ENCODE results near the gene RAD54L2. TPM values are rescaled to one million over a fixed set of nuclear protein-coding genes. Genes with fewer than 3 reads are reported as not detected.

The RAD54L2 gene
- total and polyA plus RNA-seq, 2 of the 8 experiments (the other 6 are each of a cell fraction or from before 2014, with no cell fraction given), result 8.2 to 35.2 TPM

DNA sequence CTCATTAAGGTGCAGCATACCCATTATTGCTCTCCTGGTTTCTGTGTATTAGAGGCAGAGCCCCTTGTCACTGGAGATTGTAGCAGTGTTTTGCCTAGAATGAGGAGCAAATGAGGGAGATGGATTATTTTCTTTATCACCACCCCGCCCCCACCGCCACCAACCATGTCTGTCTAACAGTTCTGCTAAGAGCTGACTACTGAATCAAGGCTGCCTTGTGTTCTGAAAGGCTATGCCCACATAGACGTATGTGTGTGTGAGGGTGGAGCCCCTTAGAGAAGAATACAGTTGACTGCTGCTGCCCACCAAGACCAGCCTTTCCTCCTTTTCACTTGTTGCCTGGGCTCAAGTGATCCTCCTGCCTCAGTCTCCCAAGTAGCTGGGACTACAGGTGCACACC, 47.4 kb downstream of the RAD54L2 start:
- peaks cover 0 to 2% of the 10 kb centered on the region in 2 experiments for H4K20me1 ChIP-seq (replicated peaks in 1 of 2; ENCODE audit: control insufficient read depth in 1 of 2, insufficient read depth in 2 of 2, low read length in 2 of 2)
- no peak overlapping the region for H2BK15ac ChIP-seq (ENCODE audit: low read length)
- H2AK5ac ChIP-seq (ENCODE audit: low read depth, low read length), result no peak overlapping the region
- no peak overlapping the region for H4K8ac ChIP-seq (ENCODE audit: extremely low read depth, insufficient read depth, low read length)
- H3K4me2 ChIP-seq (ENCODE audit: insufficient read depth in 1 of 2, low read depth in 2 of 2, low read length in 2 of 2), result no peak overlapping the region
- no peak overlapping the region for H2AFZ ChIP-seq (ENCODE audit: low read length)
- no peaks in the 10 kb centered on the region for H3K23me2 ChIP-seq (ENCODE audit: low read depth, low read length)
- no peak for TF ChIP-seq RXRA (IDR thresholded peaks at IDR 0.05; ENCODE audit: insufficient read depth, low read depth, low read length)
- no peak for TF ChIP-seq SIN3A (conservative IDR thresholded peaks at IDR 0.05 in 1 of 2, IDR thresholded peaks at IDR 0.05 in 1 of 2; ENCODE audit: low read depth in 1 of 2, low read length in 2 of 2)
- TF ChIP-seq TAF7 (optimal IDR thresholded peaks at IDR 0.05; ENCODE audit: borderline replicate concordance, low read depth, low read length), result no peak
- TF ChIP-seq PHF8 (conservative IDR thresholded peaks at IDR 0.05; ENCODE audit: low read depth, low read length), result no peak
- TF ChIP-seq SP4 (IDR thresholded peaks at IDR 0.05; ENCODE audit: low read length), result no peak
- TF ChIP-seq GTF2F1 (IDR thresholded peaks at IDR 0.05; ENCODE audit: borderline replicate concordance, low read depth, low read length), result no peak
- no peak for TF ChIP-seq CREB1 (IDR thresholded peaks at IDR 0.05)
- TF ChIP-seq CEBPB (IDR thresholded peaks at IDR 0.05; ENCODE audit: low read depth, low read length), result no peak
- no peak for TF ChIP-seq KDM1A (IDR thresholded peaks at IDR 0.05; ENCODE audit: borderline replicate concordance, low read length)
- TF ChIP-seq HDAC2 (IDR thresholded peaks at IDR 0.05; ENCODE audit: borderline replicate concordance in 1 of 2, low read depth in 2 of 2, low read length in 2 of 2), result no peak
- H3K9me3 ChIP-seq (ENCODE audit: insufficient read depth in 2 of 2, low read depth in 1 of 2, low read length in 1 of 2), result no peaks in the 10 kb centered on the region
- H3K36me3 ChIP-seq (ENCODE audit: control insufficient read depth in 2 of 4, insufficient read depth in 4 of 4, low read length in 3 of 4), result peaks cover 2 to 8% (median 4%) of the 10 kb centered on the region in 4 experiments; a peak in 5 of 8 replicates
- H3K14ac ChIP-seq (ENCODE audit: insufficient read length), result no peak overlapping the region
- no peak overlapping the region for H3K4ac ChIP-seq (replicated peaks; ENCODE audit: insufficient read length, low read depth, low read length)
- H2BK120ac ChIP-seq (replicated peaks; ENCODE audit: low read depth, low read length), result no peak overlapping the region
- H3K9ac ChIP-seq (replicated peaks in 1 of 4; ENCODE audit: extremely low read depth in 1 of 4, low read depth in 3 of 4, low read length in 3 of 4), result no peak overlapping the region
- ChIA-PET POLR2A (ENCODE audit: partially characterized antibody) (no interaction called here), CTCF (ENCODE audit: partially characterized antibody) (interaction anchor here (1.0 kb wide), 1 partner anchor 87 kb away, joined by 3 read pairs; no protein-coding TSS in a partner anchor)
- no peak overlapping the region for H3K4me3 ChIP-seq (ENCODE audit: extremely low read depth in 1 of 4, insufficient read depth in 2 of 4, low read depth in 3 of 4, low read length in 4 of 4)
- DNase-seq (ENCODE audit: low read depth in 1 of 2, low spot score in 2 of 2) (no peak), FAIRE-seq (no peak)
- H4K91ac ChIP-seq (replicated peaks; ENCODE audit: insufficient read length, low read length), result no peak overlapping the region
- 92% methylated on average over 3 of the region's 3 CpGs; no CpG with 5 or more reads in 1 of the 2 experiments for WGBS, 2 experiments (ENCODE audit: extremely low coverage in 1 of 2, insufficient coverage in 1 of 2, insufficient read length in 1 of 2, insufficient replicate concordance in 2 of 2, low coverage in 1 of 2, low lambda C conversion rate in 2 of 2, missing lambda C conversion rate in 1 of 2)
- H4K5ac ChIP-seq (ENCODE audit: insufficient read length, low read depth, low read length), result no peak overlapping the region
- H3K27me3 ChIP-seq (replicated peaks in 1 of 4; ENCODE audit: control insufficient read depth in 3 of 4, extremely low read depth in 1 of 4, insufficient read depth in 3 of 4, low read length in 3 of 4), result no peaks in the 10 kb centered on the region
- no peak overlapping the region for H3K18ac ChIP-seq (ENCODE audit: extremely low read depth, low read length)
- no peak overlapping the region for H2BK12ac ChIP-seq (ENCODE audit: low read depth, low read length)
- no peak overlapping the region for H3K27ac ChIP-seq (ENCODE audit: low read depth, low read length)
- H3K56ac ChIP-seq (replicated peaks; ENCODE audit: insufficient read length, low read depth, low read length), result no peak overlapping the region
- H3K79me1 ChIP-seq (ENCODE audit: low read depth, low read length), result peaks cover 3% of the 10 kb centered on the region; the same call in 1 of the 2 replicates
- no peak overlapping the region for H2BK20ac ChIP-seq (ENCODE audit: low read length)
- H2BK5ac ChIP-seq (ENCODE audit: low read depth, low read length), result no peak overlapping the region
- H3K4me1 ChIP-seq (replicated peaks in 1 of 4; ENCODE audit: control insufficient read depth in 3 of 4, insufficient read depth in 4 of 4, low read length in 3 of 4), result peaks cover 0 to 8% (median 0%) of the 10 kb centered on the region in 4 experiments; a peak in 1 of 7 replicates
- H3K79me2 ChIP-seq (ENCODE audit: control insufficient read depth in 1 of 2, insufficient read depth in 2 of 2, low read length in 2 of 2), result peaks cover 2 to 8% of the 10 kb centered on the region in 2 experiments; a peak in 3 of 4 replicates
- H3K23ac ChIP-seq (ENCODE audit: insufficient read length), result no peak overlapping the region
